Hematopoietic multipotent progenitor cell treated with erythropoietin and hydrocortisone succinate and interleukin-3 and kit ligand, for 17 days (in vitro differentiated cells): ENCODE results near the gene EIF4E1B.

ENCODE experiments used
- DNase-seq: peaks from one replicate; pipeline ENCODE4 v3.0.0-alpha.2; 2015; ENCODE audit warnings: low spot score

The EIF4E1B gene

GRCh38 chr5:176691524-176691923 is 61.0 kb downstream of the EIF4E1B start:
- DNase-seq: no peak

GRCh38 chr5:176692326-176692725 is 61.9 kb downstream of the EIF4E1B start:
- no peak for DNase-seq

DNA sequence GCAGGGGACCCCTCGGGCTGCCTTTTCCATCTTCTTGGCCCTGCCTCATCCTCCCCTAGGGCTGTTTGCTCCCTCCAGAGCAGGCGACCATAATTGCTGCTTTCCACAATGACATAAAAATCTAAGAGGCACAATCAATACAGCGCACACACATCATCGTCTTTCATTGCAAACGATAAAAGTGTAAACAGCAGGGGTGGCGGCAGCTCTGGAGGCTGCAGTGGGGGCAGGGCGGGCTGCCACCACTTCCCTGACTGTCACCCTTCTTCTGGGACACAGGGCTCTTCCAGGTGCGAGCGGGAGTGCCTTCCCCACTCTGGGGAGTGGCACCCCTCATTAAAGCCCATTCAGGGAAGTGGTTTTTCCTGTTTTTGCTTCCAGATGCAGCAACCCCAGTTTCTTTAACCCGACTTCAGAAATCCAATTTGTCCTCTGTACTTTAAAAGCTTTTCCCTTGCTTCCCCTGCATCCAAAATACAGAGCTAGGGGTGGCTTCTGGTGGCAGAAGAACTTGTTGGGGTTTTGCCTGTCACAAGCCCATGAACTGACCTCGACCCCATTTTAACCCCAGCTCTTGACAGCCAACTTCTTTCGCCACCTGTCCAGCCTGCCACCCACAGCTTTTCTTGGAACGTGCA is 62.5 kb downstream of the EIF4E1B start:
- DNase-seq: no peak

DNA sequence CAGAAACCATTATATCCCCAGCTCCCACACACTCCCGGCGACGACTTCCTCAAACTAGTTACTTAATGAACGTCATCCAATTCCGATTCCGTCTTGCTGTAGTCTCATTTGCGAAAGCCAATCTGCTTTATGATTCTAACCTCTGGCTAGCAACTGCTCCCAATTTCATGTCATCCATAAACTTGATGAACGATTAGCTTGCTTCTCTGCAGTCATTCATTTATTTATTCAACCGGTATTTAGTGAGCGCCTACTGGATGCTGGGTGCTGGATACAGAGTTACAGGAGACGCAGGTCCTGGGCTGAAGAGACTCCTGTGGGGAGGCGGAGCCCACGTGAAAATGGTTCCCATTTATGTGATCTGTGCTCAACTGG is 63.0 kb downstream of the EIF4E1B start:
- no peak for DNase-seq

GRCh38 chr5:176694146-176694545 is 63.7 kb downstream of the EIF4E1B start:
- no peak for DNase-seq

DNA sequence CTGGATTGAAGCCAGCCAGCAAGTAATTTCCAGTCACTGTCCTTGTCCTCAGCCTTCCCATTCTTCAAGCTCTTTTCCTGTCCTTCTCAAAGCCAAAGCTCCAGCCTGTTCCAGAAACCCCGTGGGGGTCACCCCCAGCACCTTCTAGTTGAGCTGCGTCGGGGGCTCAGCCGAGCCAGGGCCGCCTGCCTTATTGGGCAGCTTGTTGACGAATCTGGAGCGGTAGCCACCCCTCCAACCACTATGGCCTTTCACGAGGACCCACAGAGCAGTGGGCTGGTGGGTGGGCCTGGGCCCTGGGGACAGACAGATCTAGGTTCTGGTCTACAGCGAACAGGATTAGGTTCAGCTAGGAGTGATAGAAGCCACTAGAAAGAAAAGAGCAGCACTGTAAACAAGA is 64.2 kb downstream of the EIF4E1B start:
- no peak for DNase-seq

DNA sequence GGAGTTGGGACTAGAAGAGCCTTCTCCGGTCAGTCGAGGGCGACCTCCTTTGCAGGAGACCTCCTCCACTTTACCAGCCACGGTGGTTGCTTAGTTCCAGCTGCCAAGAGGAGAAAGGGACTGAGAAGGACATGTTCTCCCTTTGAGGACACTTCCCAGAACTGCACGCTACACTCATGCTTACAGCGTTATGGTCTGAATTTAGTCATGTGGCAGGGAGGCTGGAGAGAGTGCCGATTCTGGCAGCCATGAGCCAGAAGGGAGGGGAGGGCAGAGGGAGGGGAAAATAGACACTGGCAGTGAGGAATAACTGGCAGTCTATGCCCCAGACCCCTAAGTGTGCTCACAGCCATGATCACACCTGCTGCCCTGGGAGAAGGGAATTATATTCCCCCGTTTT is 64.6 kb downstream of the EIF4E1B start:
- no peak for DNase-seq
